HG02981 (cell line): ENCODE measurements around the gene CYB5A.
A peak's percentile ranks its signal among the peaks of the same experiment; 100 is the strongest.
"Not testable (repeated sequence)": the region's sequence is repeated elsewhere in the genome, so short reads cannot be mapped to it uniquely, and the experiment has no call there.

Experiments used
- ATAC-seq: cut with Tn5 transposase; IDR thresholded peaks from one replicate; pipeline ENCODE4 v1.9.1; 2021; ENCODE audit warnings: mild to moderate bottlenecking, moderate library complexity; ENCODE audit not compliant: unreplicated experiment

Gene CYB5A, protein sequence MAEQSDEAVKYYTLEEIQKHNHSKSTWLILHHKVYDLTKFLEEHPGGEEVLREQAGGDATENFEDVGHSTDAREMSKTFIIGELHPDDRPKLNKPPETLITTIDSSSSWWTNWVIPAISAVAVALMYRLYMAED

DNA sequence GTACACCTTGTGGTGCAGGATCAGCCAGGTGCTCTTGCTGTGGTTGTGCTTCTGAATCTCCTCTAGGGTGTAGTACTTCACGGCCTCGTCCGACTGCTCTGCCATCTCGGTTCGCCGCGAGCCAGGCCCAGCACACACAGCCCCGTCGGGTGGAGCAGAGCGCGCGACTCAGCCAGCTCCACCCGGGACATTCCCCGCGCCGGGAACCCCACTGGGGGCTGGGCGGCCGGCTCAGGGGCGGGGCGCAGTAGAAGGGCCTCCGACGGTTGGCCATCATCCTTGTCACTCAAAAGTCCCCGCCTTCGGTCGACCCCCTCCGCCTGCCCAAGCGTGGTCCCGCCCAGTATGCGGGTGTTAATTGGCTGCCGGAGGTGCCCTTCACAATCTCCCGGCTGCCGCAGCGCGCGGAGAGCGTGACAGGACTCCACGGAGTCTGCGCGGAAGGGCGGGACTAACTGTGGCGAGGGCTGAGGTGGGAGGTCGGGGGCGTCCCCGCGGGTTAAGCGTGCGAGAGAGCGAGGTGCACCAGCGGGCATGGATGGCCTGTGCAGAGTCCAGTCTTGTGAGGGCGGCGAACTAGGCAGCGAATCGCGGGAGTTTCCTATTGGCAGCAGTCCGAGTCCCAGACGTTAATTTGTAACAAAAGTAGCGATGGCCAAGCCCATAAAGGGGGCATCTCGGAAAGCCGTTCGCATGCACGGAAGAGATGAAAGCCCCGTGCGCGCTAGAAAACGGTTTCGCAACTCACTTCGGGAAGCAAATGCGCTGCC, at the start of gene CYB5A:
CYB5A (minus strand) TSS at position 193 of the 770 bp plus-strand sequence; CDS start at position 105, 88 bp downstream.
- peak; percentile 100 for ATAC-seq

DNA sequence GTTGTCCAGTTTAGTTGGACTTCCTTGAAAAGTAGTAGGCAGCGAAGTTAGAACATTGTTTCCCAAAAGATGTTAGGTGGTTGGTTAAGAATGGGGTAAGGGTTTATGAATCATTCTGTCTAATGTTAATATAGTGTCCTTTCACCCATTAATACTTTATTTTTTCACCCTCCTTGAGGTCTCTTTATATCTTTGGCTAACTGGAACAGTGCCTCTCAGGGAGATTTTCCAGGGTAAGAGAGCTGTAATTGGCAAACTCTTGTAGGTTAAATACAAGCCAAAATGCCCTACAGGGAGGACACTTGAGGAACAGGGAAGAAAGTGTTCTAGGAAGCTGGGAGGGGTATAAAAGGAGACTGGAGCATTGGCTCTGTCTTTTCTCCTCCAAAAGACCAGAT, 46.1 kb upstream of the CYB5A start:
- ATAC-seq: no peak

DNA sequence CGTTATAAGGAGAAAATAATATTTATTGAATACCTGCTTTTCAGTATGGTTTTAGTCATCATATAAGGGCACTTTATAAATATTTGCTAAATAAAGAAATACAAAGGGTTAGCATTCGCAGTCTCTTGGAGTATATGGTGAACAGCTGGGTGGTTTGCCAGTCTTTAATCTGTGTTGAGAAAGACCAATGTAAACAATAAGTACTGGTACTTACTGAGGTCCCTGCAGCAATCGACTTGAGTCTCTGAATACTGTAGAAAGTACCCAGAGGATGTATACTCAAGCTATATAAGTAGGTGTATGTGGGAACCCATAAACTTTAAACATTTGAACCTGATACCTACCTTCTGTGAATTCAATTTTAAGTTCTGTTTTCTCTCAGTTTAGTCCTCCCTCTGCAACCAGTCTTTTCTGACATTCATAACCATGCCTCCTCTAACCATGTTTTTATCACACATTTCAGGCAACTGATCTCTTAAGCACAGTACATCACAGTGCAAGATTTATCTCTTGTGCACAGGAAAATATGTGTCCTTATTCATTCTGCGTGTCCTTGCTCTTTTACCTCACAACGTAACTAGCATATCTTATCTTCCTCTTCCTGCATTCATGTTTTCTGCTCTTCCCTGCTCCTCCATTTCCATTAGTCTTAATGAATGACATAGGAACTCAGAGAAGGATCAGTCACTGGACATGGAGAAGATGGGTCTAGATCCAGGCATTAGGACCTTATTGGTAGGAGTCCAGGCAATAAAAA, 45.6 kb upstream of the CYB5A start:
- ATAC-seq: no peak

DNA sequence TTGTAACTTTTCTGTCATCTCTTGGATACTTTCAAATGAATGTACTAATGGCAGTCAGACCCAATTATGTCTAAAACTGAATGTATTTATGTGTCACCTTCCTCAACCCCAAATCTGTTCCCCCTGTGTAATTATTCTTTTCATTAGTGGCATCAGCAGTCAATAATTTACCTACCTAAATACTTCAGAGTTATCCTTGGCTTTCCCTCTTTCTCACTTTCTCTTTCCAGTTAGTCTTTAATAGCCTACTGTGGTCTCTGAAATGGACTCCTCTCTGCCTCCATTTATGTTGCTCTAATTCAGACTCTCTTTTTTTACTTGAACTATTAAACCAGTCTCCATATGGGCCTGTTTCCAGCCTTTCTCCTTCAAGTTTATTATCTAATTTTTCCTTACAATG, 44.9 kb upstream of the CYB5A start:
- ATAC-seq: no peak

DNA sequence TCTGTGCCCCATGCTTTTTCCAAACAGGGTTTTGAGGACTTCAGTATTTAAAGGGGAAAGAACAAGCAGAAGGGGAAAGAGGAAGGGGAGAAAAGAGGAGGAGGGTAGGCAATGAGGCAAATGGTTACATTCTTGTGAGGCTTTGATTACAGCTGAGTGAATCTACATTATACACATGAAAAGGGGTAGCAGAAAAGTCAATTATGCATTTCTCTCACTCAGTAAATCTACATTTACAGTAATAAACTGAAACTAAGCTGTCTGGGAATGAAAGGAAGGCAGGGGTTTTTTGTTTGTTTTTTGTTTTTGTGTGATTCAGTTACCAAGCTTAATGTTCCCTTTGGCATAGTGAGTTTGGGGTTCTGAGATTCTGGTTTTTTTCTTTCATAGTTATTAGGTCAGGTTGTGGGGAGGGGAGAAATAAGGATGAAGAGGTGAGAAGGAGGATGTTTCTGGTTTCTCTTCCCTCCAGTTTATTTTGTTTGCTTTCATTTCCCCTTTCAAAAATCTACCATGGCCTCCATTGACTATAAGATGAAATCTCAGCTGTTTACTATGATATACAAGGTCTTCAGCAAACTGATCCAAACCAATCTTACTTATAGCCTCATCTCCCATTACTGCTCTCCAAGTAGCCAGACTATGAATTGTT, 42.6 kb upstream of the CYB5A start:
- ATAC-seq: no peak

DNA sequence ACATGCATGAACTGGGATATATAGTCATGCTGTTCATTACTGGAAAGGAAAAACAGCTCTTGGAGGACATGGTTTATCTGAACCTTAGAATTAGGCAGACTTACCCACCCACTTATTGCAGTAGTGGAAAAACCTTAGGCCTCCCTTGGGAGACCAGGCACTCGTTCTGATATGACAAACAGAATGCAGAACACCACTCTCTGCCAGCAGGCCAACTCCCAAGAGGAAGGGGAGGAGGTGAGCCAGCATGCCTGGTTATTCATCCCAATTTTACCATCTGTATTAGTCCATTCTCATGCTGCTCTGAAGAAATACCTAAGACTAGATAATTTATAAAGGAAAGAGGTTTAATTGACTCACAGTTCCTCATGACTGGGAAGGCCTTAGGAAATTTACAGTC, 41.3 kb upstream of the CYB5A start:
- no peak for ATAC-seq

DNA sequence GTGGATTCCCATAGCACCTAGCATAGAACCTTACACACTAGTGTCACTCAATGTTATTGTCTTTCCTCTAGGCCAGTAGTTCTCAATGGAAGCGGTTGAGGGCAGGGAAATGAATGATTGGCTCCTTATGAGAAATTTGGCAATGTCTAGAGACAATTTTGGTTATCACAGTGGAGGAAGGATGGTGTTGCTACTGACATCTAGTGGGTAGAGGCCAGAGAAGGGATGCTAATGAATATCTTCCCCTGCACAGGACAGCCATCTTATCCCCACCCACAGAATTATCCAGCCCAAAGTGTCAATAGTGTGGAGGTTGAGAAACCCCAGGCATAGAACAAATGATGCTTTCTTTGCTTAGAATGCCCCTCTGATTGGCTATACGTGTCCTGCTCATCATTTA, 39.6 kb upstream of the CYB5A start:
- no peak for ATAC-seq

DNA sequence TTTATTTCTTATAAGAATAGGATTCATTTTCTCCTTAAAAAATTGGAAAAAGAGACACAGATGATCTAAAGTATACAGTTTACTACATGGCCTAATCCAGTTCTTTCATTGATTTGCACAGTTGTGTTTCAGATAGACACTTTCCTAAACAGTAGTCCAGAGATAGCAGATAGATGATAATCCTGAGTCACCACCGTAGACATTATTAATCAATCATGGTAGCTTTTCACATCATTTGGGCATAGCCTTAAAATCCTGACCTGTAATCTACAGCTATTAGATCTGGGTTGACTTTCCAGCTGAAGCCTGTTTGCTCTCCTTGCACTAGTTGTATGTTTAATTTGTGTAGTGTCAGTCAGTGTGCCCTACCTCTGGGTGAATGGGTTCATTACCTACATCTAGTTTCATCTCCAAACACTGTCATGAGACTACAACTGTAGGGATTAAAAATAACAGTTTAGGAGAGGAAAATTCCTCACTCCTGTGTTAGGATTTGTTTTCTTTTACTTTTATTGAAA, 38.0 kb upstream of the CYB5A start:
- no peak for ATAC-seq

DNA sequence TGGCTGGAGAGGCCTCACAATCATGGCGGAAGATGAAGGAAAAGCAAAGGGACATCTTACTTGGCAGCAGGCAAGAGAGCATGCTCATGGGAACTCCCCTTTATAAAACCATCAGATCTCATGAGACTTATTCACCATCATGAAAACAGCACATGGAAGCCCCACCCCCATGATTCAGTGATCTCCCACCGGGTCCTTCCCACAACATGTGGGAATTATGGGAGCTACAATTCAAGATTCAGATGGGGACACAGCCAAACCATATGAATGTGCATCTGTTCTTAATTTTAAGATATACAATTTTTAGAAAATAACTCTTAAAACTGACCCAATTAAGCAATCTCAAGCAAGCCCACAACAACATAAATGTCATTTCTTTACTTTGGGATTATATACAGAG, 36.4 kb upstream of the CYB5A start:
- ATAC-seq: no peak

DNA sequence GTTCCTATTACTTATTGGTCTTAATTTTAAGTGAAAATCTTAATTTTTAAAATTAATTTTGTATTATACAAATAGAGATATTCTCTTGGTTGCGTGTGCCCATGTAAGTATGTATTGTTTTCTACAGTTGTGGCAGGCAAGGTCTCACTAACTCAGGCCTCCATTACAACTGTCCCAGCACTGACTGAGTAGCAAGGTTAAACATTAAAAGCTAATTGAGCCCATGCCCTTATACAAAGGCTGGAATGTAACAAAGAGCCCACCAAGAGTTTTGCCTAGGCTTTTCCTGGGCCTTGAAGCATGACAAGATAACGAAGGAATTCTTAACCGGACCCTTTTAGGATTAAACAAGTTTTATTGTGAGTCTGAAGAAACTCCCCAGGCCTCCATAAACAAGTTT, 35.0 kb upstream of the CYB5A start:
- not testable (repeated sequence) for ATAC-seq

DNA sequence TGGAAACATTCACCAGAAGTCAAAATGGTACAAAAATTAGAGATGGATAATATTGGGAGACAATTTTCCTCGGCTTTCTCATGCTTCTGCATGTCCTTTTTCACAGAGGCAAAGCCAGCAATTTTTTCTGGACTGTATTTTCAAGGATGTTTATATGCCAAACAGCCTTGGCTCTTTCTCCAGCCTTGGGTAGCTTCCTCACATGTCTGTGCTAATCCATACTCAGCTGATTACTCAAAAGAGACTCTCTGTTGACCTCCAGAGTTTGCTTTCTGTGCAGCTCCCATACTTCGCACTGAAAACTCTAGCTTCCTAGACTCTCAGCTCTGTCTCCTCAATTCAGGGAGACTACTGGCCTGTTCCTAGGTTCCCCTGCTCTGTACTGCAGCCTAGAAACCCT, 34.5 kb upstream of the CYB5A start:
- ATAC-seq: no peak

DNA sequence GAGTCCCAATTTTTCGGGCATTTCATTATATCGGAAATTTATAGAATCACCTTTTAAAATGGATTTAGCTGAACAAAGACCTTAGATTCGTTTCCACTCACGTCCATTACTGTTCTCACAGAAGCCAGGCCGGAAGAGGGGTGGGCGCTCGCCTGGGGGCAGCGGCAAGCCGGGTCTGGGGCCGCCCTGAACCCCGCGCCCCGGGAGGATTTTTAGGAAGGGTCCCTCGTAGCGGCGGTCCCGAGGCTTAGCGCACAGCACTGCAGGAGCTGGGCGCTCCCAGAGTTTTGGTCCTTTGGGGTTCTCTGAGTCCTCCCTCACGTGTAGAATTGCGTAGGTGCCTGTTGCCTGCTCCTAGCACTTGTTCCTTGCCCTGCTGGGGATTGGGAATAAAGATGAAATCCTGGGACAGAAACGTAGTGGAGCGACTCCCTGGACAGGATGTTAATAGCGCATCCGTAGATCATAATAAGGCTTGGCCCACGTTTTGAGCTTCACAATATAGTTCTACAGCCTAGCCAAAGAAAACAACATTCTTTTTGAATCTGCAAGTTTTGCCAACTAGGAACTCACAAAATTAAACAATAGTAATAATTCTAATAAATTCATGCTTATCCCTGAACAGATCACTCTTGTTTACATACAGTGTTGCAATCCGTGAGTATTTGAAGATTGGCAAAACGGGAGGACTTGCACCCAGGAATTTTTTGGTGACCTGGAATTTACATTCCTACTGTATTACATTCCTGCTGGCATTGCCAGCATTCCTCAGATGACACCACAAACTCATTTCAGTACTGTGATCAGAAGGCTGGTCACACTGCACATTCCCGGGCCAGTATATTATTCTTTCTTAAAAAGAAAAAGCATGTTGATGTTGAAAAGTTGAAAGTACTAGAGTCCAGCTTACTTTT, 24.8 kb upstream of the CYB5A start:
- no peak for ATAC-seq

DNA sequence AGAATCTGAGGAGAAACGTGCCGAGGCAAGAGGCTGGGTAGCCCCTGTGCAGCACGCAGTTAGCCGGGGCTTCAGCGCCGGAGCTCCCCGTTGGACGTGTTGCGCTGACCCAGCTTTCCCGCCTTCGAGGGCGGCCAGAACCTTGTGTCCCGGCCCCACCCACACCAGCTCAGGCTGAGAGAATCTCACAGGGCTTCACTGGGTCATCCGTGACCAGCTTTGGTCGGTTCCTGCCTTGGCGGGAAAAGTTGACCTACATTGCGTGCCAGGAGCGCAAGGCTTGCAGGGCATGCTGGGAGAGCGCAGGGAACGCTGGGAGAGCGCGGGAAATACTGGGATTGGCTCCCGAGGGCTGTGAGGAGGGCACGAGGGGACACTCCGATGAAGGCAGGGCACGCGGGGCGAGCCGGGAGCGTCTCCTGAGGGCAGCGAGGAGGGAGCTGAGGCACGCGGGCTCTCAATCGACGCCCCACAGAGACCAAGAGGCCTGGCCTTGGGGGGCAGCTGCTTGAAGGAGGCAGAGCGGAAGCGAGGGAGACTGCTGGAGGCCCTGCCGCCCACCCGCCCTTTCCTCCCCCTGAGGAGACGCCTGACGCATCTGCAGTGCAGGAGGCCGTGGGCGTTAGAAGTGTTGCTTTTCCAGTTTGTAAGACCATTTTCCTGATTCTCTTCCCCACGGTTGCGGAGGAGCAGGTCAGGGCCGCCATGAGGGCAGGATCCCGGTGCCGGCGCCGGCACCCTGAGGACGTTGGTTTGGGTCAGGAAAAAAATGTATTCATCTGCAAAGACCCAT, 23.9 kb upstream of the CYB5A start, which contains the start of gene C18orf63:
C18orf63 (plus strand) TSS at position 376 of the 793 bp plus-strand sequence. CDS start 2,027 bp downstream, outside the sequence.
- no peak for ATAC-seq

DNA sequence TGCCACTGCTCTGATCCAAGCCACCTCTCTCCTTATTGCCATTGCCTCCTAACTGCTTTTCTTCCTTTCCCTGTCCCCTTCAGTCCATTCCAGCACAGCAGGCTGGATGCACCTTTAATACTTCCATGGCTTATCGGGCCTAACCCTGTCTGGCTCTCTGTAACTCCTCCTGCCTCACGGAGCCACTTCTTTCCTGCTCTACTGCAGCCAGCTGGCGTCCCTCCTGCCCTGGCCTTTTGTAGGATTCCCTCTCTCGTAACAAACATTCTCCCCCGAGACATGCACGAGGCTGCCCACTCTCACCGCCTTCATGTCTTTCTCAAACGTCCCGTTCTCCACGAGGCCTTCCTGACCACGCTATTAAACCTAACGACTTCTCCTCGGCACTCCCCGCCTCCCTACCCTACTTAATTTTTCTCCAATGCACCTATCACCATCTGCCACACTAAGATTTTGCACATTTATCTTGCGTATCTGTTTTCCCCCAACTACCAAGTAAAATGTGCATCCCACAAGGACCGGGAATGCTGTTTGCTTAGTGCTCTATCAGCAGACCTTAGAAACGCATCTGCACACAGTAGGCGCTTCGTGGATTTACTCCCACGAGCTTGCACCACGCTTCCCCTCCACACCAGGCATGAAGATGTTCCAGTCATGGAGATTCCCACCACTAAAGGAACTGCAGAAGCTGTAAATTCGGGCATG, 23.1 kb upstream of the CYB5A start:
- no peak for ATAC-seq

DNA sequence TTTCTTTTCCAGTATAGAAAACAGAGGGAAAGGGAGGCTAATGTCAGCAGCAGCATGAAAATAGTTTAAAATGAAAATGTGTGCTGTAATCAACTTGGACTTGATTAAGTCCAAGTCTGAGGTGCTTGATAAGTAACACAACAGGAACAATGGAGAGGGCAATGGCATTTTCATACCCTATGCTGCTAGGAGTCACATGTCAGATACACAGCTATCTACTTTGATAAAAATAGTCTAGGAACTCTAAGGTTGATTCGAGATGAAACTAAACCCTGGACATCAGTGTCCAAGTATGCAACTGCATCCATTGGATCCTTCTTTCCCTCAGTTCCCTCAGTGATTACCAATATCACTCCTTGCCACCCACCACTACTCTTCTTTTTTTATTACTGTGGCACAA, 19.2 kb upstream of the CYB5A start:
- no peak for ATAC-seq

DNA sequence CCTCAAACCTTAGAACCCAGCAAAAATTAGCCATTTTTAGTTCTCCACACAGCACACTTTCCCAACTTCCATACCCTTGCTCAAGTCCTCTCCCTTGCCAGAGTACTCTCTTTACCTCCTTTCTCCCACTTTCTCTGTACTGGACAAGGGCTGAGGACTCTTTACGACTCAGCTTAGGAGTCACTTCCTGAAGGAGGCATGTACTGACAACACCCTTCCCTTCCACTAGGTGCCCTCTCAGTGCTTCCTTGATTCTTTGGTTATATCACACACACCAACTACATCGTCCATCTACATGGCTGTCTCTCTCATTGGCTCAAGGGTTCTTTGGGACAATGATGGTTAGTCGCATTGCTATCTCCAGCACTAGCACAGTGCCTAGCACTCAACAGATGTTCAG, 18.6 kb upstream of the CYB5A start:
- peak; percentile 80 for ATAC-seq

DNA sequence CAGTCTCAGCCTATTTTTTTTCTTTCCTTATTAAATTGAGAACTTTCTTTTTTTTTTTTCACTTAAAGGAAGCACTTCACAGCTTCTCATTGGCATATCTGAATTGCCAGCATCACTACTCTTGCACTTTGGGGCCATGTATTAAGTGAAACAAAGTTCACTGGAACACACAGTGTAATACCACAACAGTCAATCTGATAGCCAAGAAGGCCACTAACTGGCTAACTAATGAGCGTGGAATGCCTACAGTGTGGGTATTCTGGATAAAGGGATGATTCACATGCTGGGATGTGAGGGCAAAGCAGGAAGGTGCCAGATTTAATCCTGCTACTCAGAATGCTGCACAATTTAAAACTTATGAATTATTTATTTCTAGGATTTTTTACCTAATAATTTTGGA, 12.2 kb upstream of the CYB5A start:
- ATAC-seq: no peak

DNA sequence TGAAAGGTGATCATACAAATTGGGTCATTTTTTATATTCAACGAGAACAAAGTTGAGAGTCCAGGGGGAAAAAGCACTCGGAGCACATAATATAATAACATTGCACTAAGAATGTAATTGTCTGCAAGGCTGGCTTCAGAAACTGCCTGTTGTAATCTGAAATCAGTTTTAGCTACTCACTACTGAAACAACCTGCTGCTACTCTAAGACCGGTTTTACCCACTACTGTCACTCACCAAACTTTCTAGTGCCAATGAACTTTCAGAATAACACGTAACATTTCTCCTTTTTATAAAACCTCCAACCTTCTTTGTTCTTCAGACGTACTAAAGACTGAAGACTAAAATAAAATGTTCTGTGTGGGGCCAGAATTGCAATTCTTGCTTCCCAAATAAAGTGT, 11.5 kb upstream of the CYB5A start:
- no peak for ATAC-seq

DNA sequence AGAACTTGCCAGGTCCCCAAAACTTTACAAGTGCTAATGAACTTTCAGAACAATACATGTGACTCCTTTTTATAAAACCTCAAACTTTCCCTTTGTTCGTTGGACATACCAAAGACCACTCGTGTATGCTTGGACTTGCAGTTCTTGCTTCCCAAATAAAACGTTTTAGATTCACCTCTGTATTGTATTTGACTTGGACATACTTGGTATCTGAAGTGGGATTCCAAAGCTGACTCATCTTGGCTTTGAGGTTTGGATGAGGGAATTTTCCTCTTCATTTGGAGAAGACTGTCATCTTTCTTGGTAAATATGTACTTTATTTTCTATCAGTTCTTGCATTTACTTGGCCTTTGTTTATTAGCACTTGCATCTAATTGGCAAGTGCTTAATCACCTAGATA, 8.0 kb upstream of the CYB5A start:
- ATAC-seq: no peak
